SK-N-MC (cell line): ENCODE measurements around the gene KDM2A.

Experiments used
- EZH2 ChIP-seq: fragments of 200-600 bp; sonication (generic); IDR thresholded peaks from one replicate; pipeline ENCODE4 v1.6.1; 2017; ENCODE audit warnings: antibody characterized with exemption
- FOXP2 ChIP-seq: optimal IDR thresholded peaks from 2 replicates; pipeline ENCODE3; 2011; ENCODE audit warnings: mild to moderate bottlenecking, moderate library complexity; ENCODE audit not compliant: insufficient read depth; ENCODE audit errors: extremely low read length, control extremely low read depth
- POLR2AphosphoS5 ChIP-seq: IDR thresholded peaks from 2 replicates; pipeline ENCODE4 v1.6.1; 2012; ENCODE audit warnings: mild to moderate bottlenecking, low read depth, low read length, borderline replicate concordance

DNA sequence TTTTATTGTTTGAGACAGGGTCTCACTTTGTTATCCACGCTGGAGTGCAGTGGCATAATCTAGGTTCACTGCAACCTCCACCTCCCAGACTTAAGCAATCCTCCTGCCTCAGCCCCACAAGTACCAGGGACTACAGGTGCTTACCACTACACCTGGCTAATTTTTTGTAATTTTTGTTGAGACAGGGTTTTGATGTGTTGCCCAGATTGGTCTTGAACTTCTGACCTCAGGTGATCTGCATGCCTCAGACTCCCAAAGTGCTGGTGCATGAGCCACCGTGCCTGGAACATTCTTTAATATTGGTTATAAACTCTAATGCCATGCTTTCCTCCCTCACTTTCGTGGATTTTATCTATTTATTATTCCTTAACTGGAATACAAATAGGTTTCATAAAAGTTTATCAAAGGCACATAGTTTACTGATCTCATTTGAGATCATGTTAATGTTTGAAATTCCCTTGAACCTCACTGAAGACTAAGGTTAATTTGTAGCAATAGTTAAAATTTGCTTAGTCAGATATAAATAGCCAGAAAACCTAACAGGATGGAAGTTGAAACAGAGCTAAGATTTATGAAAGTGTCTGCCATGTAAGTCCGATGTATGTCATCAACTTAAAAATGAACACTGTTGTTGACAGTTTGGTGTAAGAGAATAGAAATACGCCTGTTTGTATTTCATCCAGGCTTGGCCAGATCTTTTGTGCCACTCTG is 27.6 kb downstream of the KDM2A start:
- TF ChIP-seq POLR2AphosphoS5 (no peak), EZH2 (no peak), FOXP2 (no peak)
